Measurements from ENCODE around the gene ADAM33.

The ADAM33 gene

GRCh38 chr20:3667434-3668037 lies 14.3 kb downstream of the ADAM33 start:
- H3K4me3 ChIP-seq (replicated peaks; ENCODE audit: low read depth, low read length) = no peak overlapping the region
- no peak for DNase-seq (ENCODE audit: low read depth)
- TF ChIP-seq CTCF (IDR thresholded peaks at IDR 0.05; ENCODE audit: low read length, missing control alignments) = no peak

GRCh38 chr20:3663858-3664257 lies 18.0 kb downstream of the ADAM33 start:
- H3K4me3 ChIP-seq (replicated peaks; ENCODE audit: low read depth, low read length) = no peak overlapping the region
- TF ChIP-seq CTCF (IDR thresholded peaks at IDR 0.05; ENCODE audit: low read length, missing control alignments) = no peak
- DNase-seq (ENCODE audit: low read depth) = no peak

GRCh38 chr20:3663031-3663701 lies 18.6 kb downstream of the ADAM33 start, which contains the start of gene GFRA4:
TSS of gene GFRA4 (minus strand) at chr20:3663399. CDS start at chr20:3663399, 0 bp downstream.
- no peak for DNase-seq (ENCODE audit: low read depth)
- no peak within 1 kb of the TSS for H3K4me3 ChIP-seq (replicated peaks; ENCODE audit: low read depth, low read length)
- TF ChIP-seq CTCF (IDR thresholded peaks at IDR 0.05; ENCODE audit: low read length, missing control alignments) = no peak

- DNase-seq (ENCODE audit: low read depth) = no peak
- no peak for TF ChIP-seq CTCF (IDR thresholded peaks at IDR 0.05; ENCODE audit: low read length, missing control alignments)
- H3K4me3 ChIP-seq (replicated peaks; ENCODE audit: low read depth, low read length) = no peak overlapping the region
Observed at GRCh38 chr20:3661814-3662665, 19.8 kb downstream of the ADAM33 start.

- DNase-seq (ENCODE audit: low read depth) = no peak
- no peak for TF ChIP-seq CTCF (IDR thresholded peaks at IDR 0.05; ENCODE audit: low read length, missing control alignments)
- H3K4me3 ChIP-seq (replicated peaks; ENCODE audit: low read depth, low read length) = no peak overlapping the region
Observed at GRCh38 chr20:3661060-3661813, 20.6 kb downstream of the ADAM33 start.

GRCh38 chr20:3660262-3661059 lies 21.3 kb downstream of the ADAM33 start:
- no peak for TF ChIP-seq CTCF (IDR thresholded peaks at IDR 0.05; ENCODE audit: low read length, missing control alignments)
- no peak overlapping the region for H3K4me3 ChIP-seq (replicated peaks; ENCODE audit: low read depth, low read length)
- DNase-seq (ENCODE audit: low read depth) = no peak
